Medulla oblongata (tissue), 1 donor: Measurements from ENCODE around the gene OR4F6.

Source experiments
- DNase-seq: peaks from one replicate; pipeline ENCODE4 v3.0.0-alpha.2; 2015; ENCODE audit errors: extremely low spot score

OR4F6 gene

DNA sequence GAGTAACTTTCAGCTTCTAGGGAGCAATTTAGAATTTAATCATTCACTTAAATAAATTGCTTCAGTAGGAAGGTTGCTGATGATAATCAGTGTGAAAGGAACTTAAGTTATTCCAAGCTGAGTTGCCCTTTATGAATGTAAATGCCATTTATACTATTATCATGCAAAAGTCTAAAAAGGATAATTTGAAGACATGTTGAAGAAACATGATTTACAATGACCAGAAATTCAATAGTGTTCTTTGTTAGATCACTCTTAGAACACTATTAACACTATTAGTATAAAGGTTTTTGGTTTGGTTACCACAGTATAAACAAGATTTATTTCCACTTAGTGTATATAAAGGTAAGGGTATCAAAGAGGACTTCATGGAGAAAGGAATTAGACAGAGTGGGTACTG is 1.6 kb downstream of the OR4F6 start:
- DNase-seq: no peak

GRCh38 chr15:101805605-101806345 is 2.5 kb downstream of the OR4F6 start:
- no peak for DNase-seq

GRCh38 chr15:101807345-101807945 is 4.1 kb downstream of the OR4F6 start:
- no peak for DNase-seq

DNA sequence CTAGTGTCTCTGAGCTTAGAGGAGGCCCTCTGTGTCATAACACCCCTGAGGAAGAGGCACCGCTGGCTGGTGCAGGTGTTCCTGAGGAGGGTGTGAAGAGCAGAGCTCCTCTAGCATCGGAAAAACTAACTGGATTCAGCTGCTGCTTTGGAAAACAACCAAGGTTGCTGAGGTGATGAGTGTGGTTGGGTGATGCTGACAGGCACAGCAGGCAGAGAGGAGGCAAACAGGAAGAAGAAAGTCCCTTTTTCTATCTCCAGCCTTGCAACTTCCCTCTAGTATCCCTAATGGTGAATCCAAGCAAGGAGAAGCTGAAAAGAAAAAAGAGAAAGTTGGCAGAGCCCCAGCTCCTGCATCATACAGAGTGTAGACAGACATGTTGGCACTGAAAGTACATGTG is 4.9 kb downstream of the OR4F6 start:
- no peak for DNase-seq

DNA sequence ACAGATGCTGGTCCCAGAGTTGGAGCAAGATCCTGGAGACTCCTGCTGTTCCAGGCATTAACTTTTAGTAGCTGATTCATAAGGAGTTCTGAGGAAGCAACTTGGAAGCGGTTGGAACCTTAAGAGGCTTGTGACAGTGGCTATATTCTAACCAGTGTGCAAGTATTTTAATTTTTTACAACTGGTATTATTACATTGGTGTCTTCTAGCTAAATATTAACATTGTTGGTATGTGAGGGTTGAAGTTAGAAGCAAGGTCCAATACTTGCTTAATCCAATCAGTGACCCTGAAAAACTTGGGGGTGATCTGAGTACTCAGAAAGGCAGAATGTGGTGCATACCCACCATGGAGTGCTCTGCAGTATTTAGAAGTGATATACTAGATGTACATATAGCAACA is 7.1 kb downstream of the OR4F6 start:
- no peak for DNase-seq

DNA sequence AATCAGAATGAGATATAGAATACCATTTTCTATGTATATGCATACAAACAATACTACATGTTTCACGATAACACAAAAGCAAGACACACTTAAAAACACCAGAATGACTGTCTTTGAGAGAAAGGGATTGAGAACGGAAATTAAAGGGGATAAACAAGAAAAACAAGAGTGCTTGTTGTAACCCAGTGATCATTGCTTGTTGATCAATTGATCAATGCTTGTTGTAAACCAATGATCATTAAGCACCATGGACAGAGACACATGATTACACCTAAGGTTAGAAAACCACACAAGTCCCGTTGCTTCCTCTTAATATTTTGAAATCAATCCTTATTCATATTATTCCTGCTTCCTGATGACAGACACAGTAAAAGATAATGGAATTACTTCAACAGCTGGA is 7.6 kb downstream of the OR4F6 start:
- DNase-seq: no peak

GRCh38 chr15:101811902-101812301 is 8.6 kb downstream of the OR4F6 start, which contains the start of gene OR4F15:
Gene OR4F15, plus strand, starts transcription at chr15:101812202. Its CDS starts 5,985 bp downstream, at chr15:101818187.
- no peak for DNase-seq

- DNase-seq: no peak
Observed at GRCh38 chr15:101813803-101814534, 10.7 kb downstream of the OR4F6 start.

DNA sequence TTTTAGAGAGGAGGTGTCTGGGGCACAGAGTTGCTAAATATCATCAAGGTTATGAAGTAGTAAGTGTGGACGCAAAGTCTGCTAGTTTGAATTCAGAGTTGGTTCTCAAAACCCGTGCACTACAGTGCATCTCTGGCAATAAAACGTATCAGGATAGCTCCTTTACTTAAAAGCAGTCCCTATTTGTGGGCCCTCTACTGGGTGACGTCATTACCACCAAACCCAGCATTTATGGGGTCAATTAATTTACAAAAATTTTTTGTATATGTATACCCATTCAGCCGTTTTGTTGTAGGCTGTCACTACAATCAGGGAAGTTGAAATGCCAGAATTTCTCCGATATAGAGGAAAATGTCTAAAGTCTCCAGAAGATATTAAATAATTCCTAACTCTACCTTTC is 17.5 kb downstream of the OR4F6 start:
- no peak for DNase-seq

- DNase-seq: no peak
Observed at GRCh38 chr15:101827257-101827656, 23.9 kb downstream of the OR4F6 start.

DNA sequence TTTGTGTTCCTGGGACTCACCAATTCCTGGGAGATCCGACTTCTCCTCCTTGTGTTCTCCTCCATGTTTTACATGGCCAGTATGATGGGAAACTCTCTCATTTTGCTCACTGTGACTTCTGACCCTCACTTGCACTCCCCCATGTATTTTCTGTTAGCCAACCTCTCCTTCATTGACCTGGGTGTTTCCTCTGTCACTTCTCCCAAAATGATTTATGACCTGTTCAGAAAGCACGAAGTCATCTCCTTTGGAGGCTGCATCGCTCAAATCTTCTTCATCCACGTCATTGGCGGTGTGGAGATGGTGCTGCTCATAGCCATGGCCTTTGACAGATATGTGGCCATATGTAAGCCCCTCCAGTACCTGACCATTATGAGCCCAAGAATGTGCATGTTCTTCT is 25.5 kb downstream of the OR4F6 start:
- no peak for DNase-seq

GRCh38 chr15:101841656-101842055 is 38.3 kb downstream of the OR4F6 start:
- no peak for DNase-seq

GRCh38 chr15:101844916-101845315 is 41.6 kb downstream of the OR4F6 start:
- no peak for DNase-seq

- no peak for DNase-seq
Observed at GRCh38 chr15:101852356-101852755, 49.0 kb downstream of the OR4F6 start.
